Fibroblast of lung (primary cell): ENCODE results near the gene AFF2. TPM values are rescaled to one million over a fixed set of nuclear protein-coding genes. Genes with fewer than 3 reads are reported as not detected.
A peak's percentile ranks its signal among the peaks of the same experiment; 100 is the strongest.

Source experiments
- DNase-seq, 2 donors: peaks; one replicate each; pipeline versions ENCODE4 v3.0.0 to v3.0.0-alpha.2; 2010; ENCODE audit warnings: low read depth in 2 of 2
- H2AFZ ChIP-seq: 2 replicates; pipeline ENCODE4 v1.5.1; 2012; ENCODE audit warnings: low read length, control low read depth, inconsistent platforms
- H3K27ac ChIP-seq: 2 replicates; pipeline ENCODE4 v1.5.1; 2011; ENCODE audit warnings: low read length, control low read depth; ENCODE audit not compliant: insufficient read depth
- H3K27me3 ChIP-seq: 2 replicates; pipeline ENCODE4 v1.5.1; 2011; ENCODE audit warnings: mild to moderate bottlenecking, low read length; ENCODE audit not compliant: control insufficient read depth, insufficient read depth
- H3K36me3 ChIP-seq: 2 replicates; pipeline ENCODE4 v1.5.1; 2011; ENCODE audit warnings: low read length; ENCODE audit not compliant: control insufficient read depth, insufficient read depth
- H3K4me1 ChIP-seq: 2 replicates; pipeline ENCODE4 v1.5.1; 2011; ENCODE audit warnings: low read length; ENCODE audit not compliant: control insufficient read depth, insufficient read depth; ENCODE audit errors: extremely low read depth
- H3K4me2 ChIP-seq: 2 replicates; pipeline ENCODE4 v1.5.1; 2011; ENCODE audit warnings: low read length, control low read depth; ENCODE audit not compliant: insufficient read depth; ENCODE audit errors: extremely low read depth
- H3K4me3 ChIP-seq, 4 experiments: fragments of 200-600 bp in 1 of 4; sonication (generic) in 1 of 4; replicated peaks in 1 of 4; 2 replicates each; pipeline ENCODE4 v1.5.1; 2011 to 2016; ENCODE audit warnings: low read length in 4 of 4, low read depth in 3 of 4, mild to moderate bottlenecking in 3 of 4, control low read depth in 2 of 4, inconsistent platforms in 1 of 4, mixed read lengths in 1 of 4; ENCODE audit not compliant: insufficient read depth in 1 of 4; ENCODE audit errors: control extremely low read depth in 1 of 4
- H3K79me2 ChIP-seq: 2 replicates; pipeline ENCODE4 v1.5.1; 2012; ENCODE audit warnings: mild to moderate bottlenecking, low read length, inconsistent platforms; ENCODE audit not compliant: control insufficient read depth, insufficient read depth
- H3K9ac ChIP-seq: 2 replicates; pipeline ENCODE4 v1.5.1; 2011; ENCODE audit warnings: mild to moderate bottlenecking, low read length, control low read depth; ENCODE audit not compliant: insufficient read depth
- H3K9me3 ChIP-seq: 2 replicates; pipeline ENCODE4 v1.5.1; 2012; ENCODE audit warnings: low read depth, low read length; ENCODE audit not compliant: control insufficient read depth, insufficient read depth
- H4K20me1 ChIP-seq: 2 replicates; pipeline ENCODE4 v1.5.1; 2011; ENCODE audit warnings: low read length; ENCODE audit not compliant: control insufficient read depth, insufficient read depth; ENCODE audit errors: extremely low read depth
- EZH2 ChIP-seq: IDR thresholded peaks from 2 replicates; pipeline ENCODE4 v1.5.1; 2012; ENCODE audit warnings: low read length, control low read depth, mild to moderate bottlenecking; ENCODE audit errors: missing control alignments
- polyA plus RNA-seq, 2 donors: library from polyadenylated mRNA; depleted of rRNA in 1 of 2; stranded (reverse) in 1 of 2; unstranded in 1 of 2; fragments of >200 nt; gene quantifications; 2 replicates each; pipeline ENCODE4 v1.2.1, GENCODE V29; 2011 to 2012; ENCODE audit warnings: missing spikeins in 1 of 2
- total RNA-seq: library from RNA; depleted of rRNA; stranded (reverse); fragments of >200 nt; gene quantifications from 2 replicates; pipeline ENCODE4 v1.2.1, GENCODE V29; 2014
- TF ChIP-seq, protein P1 (sequence below), 2 donors: IDR thresholded peaks in 1 of 2; conservative IDR thresholded peaks in 1 of 2; 1 replicate in 1 of 2; 2 replicates in 1 of 2; pipeline ENCODE4 v1.5.1; 2011 to 2012; ENCODE audit warnings: low read length in 2 of 2, control low read depth in 1 of 2, inconsistent platforms in 1 of 2, low read depth in 1 of 2, mild to moderate bottlenecking in 1 of 2

The AFF2 gene
- total and polyA plus RNA-seq, 2 donors (not counting 1 experiment from before 2014, with no cell fraction given), result under 0.01 to 0.05 TPM

DNA sequence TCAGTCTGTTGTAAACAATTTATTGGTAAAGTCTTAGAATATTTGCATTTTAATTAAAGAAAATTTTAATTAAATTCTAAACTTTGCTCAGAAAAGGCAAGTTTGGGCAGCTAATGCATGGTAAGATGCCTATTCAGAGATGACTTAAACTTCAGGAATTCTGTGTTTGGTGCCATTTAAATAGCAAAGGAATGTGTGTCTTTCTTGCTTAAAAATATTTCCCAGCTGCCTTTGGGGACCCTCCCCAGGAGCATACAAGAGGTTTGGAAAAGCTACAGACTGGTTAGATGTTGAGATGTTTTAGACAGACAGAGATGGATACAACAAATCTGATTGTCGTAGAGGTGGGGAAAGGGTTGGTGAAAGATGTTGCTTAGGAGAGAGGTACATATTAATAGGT is 36.5 kb downstream of the AFF2 start:
- Histone ChIP-seq H3K27me3 (no peaks in the 10 kb centered on the region), H3K36me3 (no peaks in the 10 kb centered on the region), H2AFZ (no peak overlapping the region), H3K27ac (no peak overlapping the region), H3K9me3 (no peaks in the 10 kb centered on the region), H3K4me3 (no peak overlapping the region), H3K9ac (no peak overlapping the region), H3K4me1 (no peaks in the 10 kb centered on the region), H4K20me1 (no peaks in the 10 kb centered on the region), H3K4me2 (no peak overlapping the region), H3K79me2 (no peaks in the 10 kb centered on the region)
- TF ChIP-seq, protein P1, sequence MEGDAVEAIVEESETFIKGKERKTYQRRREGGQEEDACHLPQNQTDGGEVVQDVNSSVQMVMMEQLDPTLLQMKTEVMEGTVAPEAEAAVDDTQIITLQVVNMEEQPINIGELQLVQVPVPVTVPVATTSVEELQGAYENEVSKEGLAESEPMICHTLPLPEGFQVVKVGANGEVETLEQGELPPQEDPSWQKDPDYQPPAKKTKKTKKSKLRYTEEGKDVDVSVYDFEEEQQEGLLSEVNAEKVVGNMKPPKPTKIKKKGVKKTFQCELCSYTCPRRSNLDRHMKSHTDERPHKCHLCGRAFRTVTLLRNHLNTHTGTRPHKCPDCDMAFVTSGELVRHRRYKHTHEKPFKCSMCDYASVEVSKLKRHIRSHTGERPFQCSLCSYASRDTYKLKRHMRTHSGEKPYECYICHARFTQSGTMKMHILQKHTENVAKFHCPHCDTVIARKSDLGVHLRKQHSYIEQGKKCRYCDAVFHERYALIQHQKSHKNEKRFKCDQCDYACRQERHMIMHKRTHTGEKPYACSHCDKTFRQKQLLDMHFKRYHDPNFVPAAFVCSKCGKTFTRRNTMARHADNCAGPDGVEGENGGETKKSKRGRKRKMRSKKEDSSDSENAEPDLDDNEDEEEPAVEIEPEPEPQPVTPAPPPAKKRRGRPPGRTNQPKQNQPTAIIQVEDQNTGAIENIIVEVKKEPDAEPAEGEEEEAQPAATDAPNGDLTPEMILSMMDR (conservative IDR thresholded peaks at IDR 0.05 in 1 of 2, IDR thresholded peaks at IDR 0.05 in 1 of 2; ENCODE audit: low read depth in 1 of 2, low read length in 2 of 2), result no peak
- no peak for TF ChIP-seq EZH2
- DNase-seq, result peak in 1 of 2 donors; percentile 52

DNA sequence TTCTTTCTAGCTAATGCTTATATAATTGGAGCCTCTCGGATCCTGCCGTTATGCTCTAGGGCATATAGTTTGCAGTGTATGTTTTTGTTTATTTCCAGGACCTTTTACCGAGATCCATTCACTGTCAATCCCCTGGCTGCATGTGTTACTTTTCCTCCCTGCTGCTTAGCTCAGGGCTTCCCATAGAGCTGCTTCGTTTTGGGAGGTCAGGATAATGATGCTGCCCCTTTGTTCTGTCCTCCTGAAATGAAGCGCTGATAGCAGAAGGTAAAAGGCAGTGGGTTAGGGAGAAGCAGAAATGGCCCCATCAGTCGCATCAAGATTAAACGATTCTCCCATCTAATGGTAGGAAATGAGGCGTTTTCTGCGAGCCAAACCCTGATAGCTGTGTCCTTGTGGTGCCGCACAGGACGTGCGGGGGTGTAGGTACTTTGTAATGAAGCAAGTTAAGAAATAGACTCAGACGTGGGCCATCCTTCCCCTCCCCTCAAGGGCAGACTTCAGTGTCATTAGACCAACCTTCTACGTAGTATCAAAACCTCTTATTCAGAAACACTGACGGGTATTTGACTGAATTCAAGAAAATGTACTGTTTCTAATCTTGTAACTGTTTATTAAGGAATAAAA is 37.3 kb downstream of the AFF2 start:
- H3K9me3 ChIP-seq, result no peaks in the 10 kb centered on the region
- no peak overlapping the region for H3K4me2 ChIP-seq
- no peaks in the 10 kb centered on the region for H3K4me1 ChIP-seq
- no peak overlapping the region for H3K9ac ChIP-seq
- no peak overlapping the region for H3K4me3 ChIP-seq
- H2AFZ ChIP-seq, result no peak overlapping the region
- no peaks in the 10 kb centered on the region for H3K79me2 ChIP-seq
- no peak for TF ChIP-seq EZH2
- TF ChIP-seq, protein P1 (conservative IDR thresholded peaks at IDR 0.05 in 1 of 2, IDR thresholded peaks at IDR 0.05 in 1 of 2; ENCODE audit: low read depth in 1 of 2, low read length in 2 of 2), result no peak
- H4K20me1 ChIP-seq, result no peaks in the 10 kb centered on the region
- no peaks in the 10 kb centered on the region for H3K36me3 ChIP-seq
- H3K27me3 ChIP-seq, result no peaks in the 10 kb centered on the region
- H3K27ac ChIP-seq, result no peak overlapping the region
- DNase-seq, result no peak

GRCh38 chrX:148538582-148538981 is 38.2 kb downstream of the AFF2 start:
- no peak overlapping the region for H2AFZ ChIP-seq
- H3K36me3 ChIP-seq, result no peaks in the 10 kb centered on the region
- no peaks in the 10 kb centered on the region for H4K20me1 ChIP-seq
- H3K9me3 ChIP-seq, result no peaks in the 10 kb centered on the region
- H3K79me2 ChIP-seq, result no peaks in the 10 kb centered on the region
- H3K27me3 ChIP-seq, result no peaks in the 10 kb centered on the region
- H3K27ac ChIP-seq, result no peak overlapping the region
- no peak overlapping the region for H3K4me3 ChIP-seq
- no peaks in the 10 kb centered on the region for H3K4me1 ChIP-seq
- no peak for DNase-seq
- no peak overlapping the region for H3K9ac ChIP-seq
- no peak overlapping the region for H3K4me2 ChIP-seq
- TF ChIP-seq, protein P1 (conservative IDR thresholded peaks at IDR 0.05 in 1 of 2, IDR thresholded peaks at IDR 0.05 in 1 of 2; ENCODE audit: low read depth in 1 of 2, low read length in 2 of 2), result no peak
- TF ChIP-seq EZH2, result no peak
